Measurements from ENCODE around the gene MAMLD1. TPM values are rescaled to one million over a fixed set of nuclear protein-coding genes. Genes with fewer than 3 reads are reported as not detected.

MAMLD1 gene
- total and polyA plus RNA-seq, 4 donors: 1.9 to 6.7 (median 2.8) TPM

GRCh38 chrX:150506020-150506419 is 142.9 kb downstream of the MAMLD1 start:
- no peaks in the 10 kb centered on the region for H3K9me3 ChIP-seq (ENCODE audit: control insufficient read depth in 4 of 4, insufficient read depth in 3 of 4, low read length in 3 of 4)
- no peaks in the 10 kb centered on the region for H3K36me3 ChIP-seq (ENCODE audit: control insufficient read depth in 4 of 4, insufficient read depth in 4 of 4, low read length in 4 of 4)
- DNase-seq (no peak), ATAC-seq (ENCODE audit: insufficient read depth, low FRiP score) (no peak)
- peaks cover 0 to 17% (median 4%) of the 10 kb centered on the region in 5 donors for H3K4me1 ChIP-seq (ENCODE audit: control insufficient read depth in 5 of 5, insufficient read depth in 5 of 5, low read length in 5 of 5)
- H3K9ac ChIP-seq (ENCODE audit: insufficient read depth in 1 of 2, low read length in 2 of 2): no peak overlapping the region
- no peak for TF ChIP-seq CTCF (IDR thresholded peaks at IDR 0.05; ENCODE audit: control extremely low read depth, extremely low read depth)
- H3K27me3 ChIP-seq (ENCODE audit: control insufficient read depth in 3 of 3, insufficient read depth in 3 of 3, low read length in 2 of 3): no peaks in the 10 kb centered on the region
- WGBS, 2 donors: 72 to 91% methylated on average over 1 to 2 of the region's 2 CpGs
- H3K4me3 ChIP-seq: no peak overlapping the region
- peak overlapping the region in 1 of 2 donors; percentile 49 for H3K27ac ChIP-seq (ENCODE audit: low read depth in 1 of 2, low read length in 1 of 2)

DNA sequence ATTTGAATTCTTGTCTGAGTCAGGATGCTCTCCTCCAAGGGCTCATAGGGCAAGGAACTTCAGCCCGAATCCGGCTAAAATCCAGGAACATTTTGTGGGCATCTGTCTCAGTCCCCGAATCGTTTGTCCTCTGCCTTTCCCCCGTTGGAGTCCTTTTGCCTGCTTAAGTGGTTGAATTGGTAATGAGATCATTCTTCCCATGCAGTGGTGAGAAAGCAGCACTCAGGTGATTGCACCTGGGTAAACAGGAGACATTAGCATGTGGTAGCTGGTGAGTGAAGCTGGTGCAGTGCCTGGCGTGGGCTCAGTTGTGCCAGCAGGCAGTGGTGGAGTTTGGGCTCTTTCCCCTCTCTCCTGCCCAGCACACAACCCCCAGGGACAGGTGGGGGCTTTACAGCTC is 143.4 kb downstream of the MAMLD1 start:
- Histone ChIP-seq H3K9me3 (ENCODE audit: control insufficient read depth in 4 of 4, insufficient read depth in 3 of 4, low read length in 3 of 4) (no peaks in the 10 kb centered on the region), H3K27me3 (ENCODE audit: control insufficient read depth in 3 of 3, insufficient read depth in 3 of 3, low read length in 2 of 3) (no peaks in the 10 kb centered on the region), H3K27ac (ENCODE audit: low read depth in 1 of 2, low read length in 1 of 2) (peak overlapping the region; percentile 17 to 49), H3K4me1 (ENCODE audit: control insufficient read depth in 5 of 5, insufficient read depth in 5 of 5, low read length in 5 of 5) (peaks cover 0 to 17% (median 4%) of the 10 kb centered on the region in 5 donors), H3K9ac (ENCODE audit: insufficient read depth in 1 of 2, low read length in 2 of 2) (no peak overlapping the region), H3K36me3 (ENCODE audit: control insufficient read depth in 4 of 4, insufficient read depth in 4 of 4, low read length in 4 of 4) (no peaks in the 10 kb centered on the region), H3K4me3 (no peak overlapping the region)
- ATAC-seq (ENCODE audit: insufficient read depth, low FRiP score) (no peak), DNase-seq (peak in 1 of 3 donors; percentile 15)
- no peak for TF ChIP-seq CTCF (IDR thresholded peaks at IDR 0.05; ENCODE audit: control extremely low read depth, extremely low read depth)
- WGBS, 2 donors: 44 to 65% methylated on average over 6 of the region's 6 CpGs

- Histone ChIP-seq H3K27ac (ENCODE audit: low read depth in 1 of 2, low read length in 1 of 2) (peak overlapping the region; percentile 41 to 66), H3K4me1 (ENCODE audit: control insufficient read depth in 5 of 5, insufficient read depth in 5 of 5, low read length in 5 of 5) (peaks cover 0 to 17% (median 4%) of the 10 kb centered on the region in 5 donors), H3K4me3 (no peak overlapping the region), H3K9ac (ENCODE audit: insufficient read depth in 1 of 2, low read length in 2 of 2) (no peak overlapping the region), H3K9me3 (ENCODE audit: control insufficient read depth in 4 of 4, insufficient read depth in 3 of 4, low read length in 3 of 4) (no peaks in the 10 kb centered on the region), H3K36me3 (ENCODE audit: control insufficient read depth in 4 of 4, insufficient read depth in 4 of 4, low read length in 4 of 4) (no peaks in the 10 kb centered on the region), H3K27me3 (ENCODE audit: control insufficient read depth in 3 of 3, insufficient read depth in 3 of 3, low read length in 2 of 3) (no peaks in the 10 kb centered on the region)
- 32 to 46% methylated on average over 14 to 19 of the region's 19 CpGs for WGBS, 2 donors
- DNase-seq: peak; percentile 11 to 27 (median 23)
- ATAC-seq (ENCODE audit: insufficient read depth, low FRiP score): no peak
- TF ChIP-seq CTCF (IDR thresholded peaks at IDR 0.05; ENCODE audit: control extremely low read depth, extremely low read depth): no peak
Measured at GRCh38 chrX:150507251-150507856, 144.2 kb downstream of the MAMLD1 start.

- DNase-seq (no peak), ATAC-seq (ENCODE audit: insufficient read depth, low FRiP score) (no peak)
- Histone ChIP-seq H3K9me3 (ENCODE audit: control insufficient read depth in 4 of 4, insufficient read depth in 3 of 4, low read length in 3 of 4) (no peaks in the 10 kb centered on the region), H3K27ac (ENCODE audit: low read depth in 1 of 2, low read length in 1 of 2) (peak overlapping the region in 1 of 2 donors; percentile 65), H3K4me3 (no peak overlapping the region), H3K36me3 (ENCODE audit: control insufficient read depth in 4 of 4, insufficient read depth in 4 of 4, low read length in 4 of 4) (no peaks in the 10 kb centered on the region), H3K27me3 (ENCODE audit: control insufficient read depth in 3 of 3, insufficient read depth in 3 of 3, low read length in 2 of 3) (no peaks in the 10 kb centered on the region), H3K4me1 (ENCODE audit: control insufficient read depth in 5 of 5, insufficient read depth in 5 of 5, low read length in 5 of 5) (peaks cover 0 to 17% (median 4%) of the 10 kb centered on the region in 5 donors), H3K9ac (ENCODE audit: insufficient read depth in 1 of 2, low read length in 2 of 2) (no peak overlapping the region)
- 66 to 72% methylated on average over 4 to 5 of the region's 5 CpGs for WGBS, 2 donors
- TF ChIP-seq CTCF (IDR thresholded peaks at IDR 0.05; ENCODE audit: control extremely low read depth, extremely low read depth): no peak
Measured at GRCh38 chrX:150508018-150508417, 144.9 kb downstream of the MAMLD1 start.

Measured in lung (tissue), 12 donors.